Stromal cell of bone marrow (primary cell): Measurements from ENCODE around the gene ANKRD22.

Experiments used
- DNase-seq: peaks from one replicate; pipeline ENCODE4 v3.0.0-alpha.2; 2012; ENCODE audit warnings: low read depth

Gene ANKRD22

GRCh38 chr10:88800152-88801125, 51.2 kb downstream of the ANKRD22 start:
- DNase-seq, result no peak

DNA sequence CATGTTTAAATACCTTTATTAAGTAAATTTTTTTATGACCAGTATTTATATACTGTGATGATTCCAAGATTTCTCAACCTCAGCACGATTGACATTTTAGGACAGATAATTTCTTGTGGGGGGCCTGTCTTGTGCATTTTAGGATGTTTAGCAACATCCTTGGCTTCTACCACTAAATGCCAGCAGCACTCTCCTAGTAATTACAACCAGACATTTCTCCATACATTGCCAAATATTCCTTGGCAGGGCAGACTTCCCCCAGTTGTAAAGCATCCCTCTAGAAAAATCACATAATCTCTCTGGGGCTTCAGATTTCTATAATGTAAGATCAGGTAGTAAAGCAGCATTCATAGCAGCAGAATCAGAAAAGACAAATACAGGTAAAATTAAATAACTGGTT, 56.9 kb downstream of the ANKRD22 start:
- DNase-seq, result no peak

- peak; percentile 64 for DNase-seq
Measured at GRCh38 chr10:88793712-88794299, 57.8 kb downstream of the ANKRD22 start.

DNA sequence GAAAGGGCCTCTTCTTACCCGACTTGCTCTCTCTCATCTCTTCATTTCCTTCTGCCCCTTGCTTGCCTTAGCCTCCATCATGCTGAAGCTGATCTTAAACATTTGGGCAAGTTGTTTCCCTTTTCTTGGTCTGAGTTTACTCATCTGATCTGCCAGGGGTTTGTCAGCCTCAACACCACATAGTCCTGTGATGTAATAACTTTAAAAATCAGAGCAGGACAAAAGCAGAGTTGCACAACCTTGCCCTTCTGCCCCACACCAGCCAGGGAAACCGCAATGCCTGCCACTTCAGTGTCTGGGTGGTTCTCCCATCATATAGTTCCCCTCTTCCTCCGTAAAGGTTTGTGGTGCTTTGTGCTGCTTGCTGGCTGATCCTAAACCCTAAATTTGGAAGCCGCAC, 59.0 kb downstream of the ANKRD22 start:
- DNase-seq, result no peak

DNA sequence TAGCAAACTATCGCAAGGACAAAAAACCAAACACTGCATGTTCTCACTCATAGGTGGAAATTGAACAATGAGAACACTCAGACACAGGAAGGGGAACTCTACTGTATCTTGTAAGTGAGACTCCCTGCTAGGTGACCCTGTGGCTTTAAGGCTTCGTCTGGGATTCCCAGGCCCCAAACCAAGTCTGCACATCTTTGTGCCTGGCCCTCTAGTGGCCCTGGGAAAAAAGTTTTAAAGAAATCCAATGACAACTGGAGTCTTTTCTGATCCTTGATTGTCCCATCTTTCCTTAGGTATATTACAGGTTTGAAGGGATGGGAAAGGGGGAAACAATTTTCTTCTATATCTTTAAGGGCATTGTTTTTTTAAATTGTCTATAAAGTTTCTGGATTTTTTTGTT, 59.7 kb downstream of the ANKRD22 start:
- no peak for DNase-seq

- DNase-seq, result no peak
Measured at GRCh38 chr10:88788924-88789323, 62.7 kb downstream of the ANKRD22 start.

DNA sequence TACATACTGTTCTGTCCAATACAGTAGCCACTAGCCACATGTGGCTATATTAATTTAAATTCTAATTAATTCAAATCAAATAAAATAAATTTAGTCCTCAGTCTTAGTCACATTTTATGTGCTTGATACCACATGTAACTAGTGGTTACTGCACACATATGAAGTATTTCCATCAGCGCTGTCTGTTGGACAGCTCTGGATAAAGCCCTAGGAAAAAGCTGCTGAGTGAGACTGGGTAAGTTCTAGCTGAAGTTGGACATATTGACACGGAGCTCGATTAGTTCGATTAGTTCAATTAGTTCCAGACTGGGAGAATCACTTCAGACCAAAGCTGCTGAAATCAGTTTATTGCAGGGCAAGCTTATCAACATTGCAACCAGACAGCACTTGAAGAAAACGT, 64.2 kb downstream of the ANKRD22 start:
- DNase-seq, result no peak

- no peak for DNase-seq
Measured at GRCh38 chr10:88786032-88786770, 65.4 kb downstream of the ANKRD22 start.

GRCh38 chr10:88783724-88784123, 67.9 kb downstream of the ANKRD22 start:
- no peak for DNase-seq

DNA sequence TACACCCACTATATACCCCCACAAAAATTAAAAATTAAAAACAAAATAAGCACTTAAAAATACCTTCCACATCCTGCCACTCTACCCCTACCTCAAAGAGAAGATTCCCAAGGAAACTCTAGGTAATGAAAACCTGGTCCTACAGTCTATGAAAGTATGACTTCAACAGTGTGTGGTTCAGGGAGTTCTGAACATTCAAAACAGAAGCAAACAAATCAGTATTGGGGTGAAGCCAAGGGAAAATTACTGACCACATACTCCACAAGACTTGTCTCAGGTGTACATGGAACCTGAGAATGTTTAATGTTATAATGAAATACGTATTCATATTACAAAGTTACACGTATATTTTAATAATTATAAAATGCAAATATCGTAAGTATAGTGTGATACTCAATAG, 69.4 kb downstream of the ANKRD22 start:
- DNase-seq, result no peak

- no peak for DNase-seq
Measured at GRCh38 chr10:88781206-88781605, 70.4 kb downstream of the ANKRD22 start.
